GM21723 (cell line): ENCODE data around the gene PRPF40A.
A peak's percentile ranks its signal among the peaks of the same experiment; 100 is the strongest.

Experiments
- ATAC-seq: cut with Tn5 transposase; IDR thresholded peaks from one replicate; pipeline ENCODE4 v1.9.1; 2021; ENCODE audit warnings: mild to moderate bottlenecking, moderate library complexity; ENCODE audit not compliant: unreplicated experiment

Gene PRPF40A

DNA sequence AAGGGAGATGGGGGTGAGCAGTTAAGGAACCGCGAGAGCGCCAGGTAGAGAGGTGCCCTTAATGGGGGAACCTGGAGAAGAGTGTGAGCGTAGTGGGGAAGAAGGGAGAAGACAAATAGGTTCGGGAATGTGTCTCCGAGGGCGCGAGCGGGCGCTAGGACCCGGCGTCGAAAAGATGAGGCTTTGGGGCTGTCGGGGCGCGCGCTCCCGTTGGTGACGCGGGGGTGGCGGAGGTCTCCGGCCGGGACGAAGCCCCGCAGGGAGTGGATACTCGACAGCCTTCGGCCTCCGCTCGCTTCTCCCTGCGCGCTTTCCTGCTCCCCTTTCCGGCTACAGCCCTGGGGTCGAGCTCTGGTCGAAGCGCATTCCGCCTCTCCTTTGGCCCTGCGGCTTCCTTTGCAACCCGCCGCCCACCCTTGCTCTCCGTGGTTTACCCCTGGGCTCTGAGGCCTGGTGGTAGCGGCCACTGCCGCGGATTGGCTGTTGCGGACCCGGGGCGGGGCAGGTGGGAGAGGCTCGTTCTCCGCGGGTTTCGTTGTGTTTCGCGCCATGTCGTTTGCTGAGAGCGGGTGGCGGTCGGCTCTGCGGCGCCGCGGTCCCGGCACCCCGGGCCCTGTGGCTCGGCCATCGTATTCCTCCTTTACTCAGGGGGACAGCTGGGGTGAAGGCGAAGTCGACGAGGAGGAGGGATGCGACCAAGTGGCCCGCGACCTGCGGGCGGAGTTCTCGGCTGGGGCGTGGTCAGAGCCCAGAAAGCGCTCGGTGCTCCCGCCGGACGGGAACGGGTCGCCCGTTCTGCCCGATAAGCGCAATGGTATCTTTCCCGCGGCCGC lies 1.0 kb upstream of the PRPF40A start, which contains the start of gene ARL6IP6:
TSS of gene ARL6IP6 (plus strand) at position 545 of the 833 bp plus-strand sequence. CDS start at position 550, 5 bp downstream.
- ATAC-seq: peak; percentile 76

DNA sequence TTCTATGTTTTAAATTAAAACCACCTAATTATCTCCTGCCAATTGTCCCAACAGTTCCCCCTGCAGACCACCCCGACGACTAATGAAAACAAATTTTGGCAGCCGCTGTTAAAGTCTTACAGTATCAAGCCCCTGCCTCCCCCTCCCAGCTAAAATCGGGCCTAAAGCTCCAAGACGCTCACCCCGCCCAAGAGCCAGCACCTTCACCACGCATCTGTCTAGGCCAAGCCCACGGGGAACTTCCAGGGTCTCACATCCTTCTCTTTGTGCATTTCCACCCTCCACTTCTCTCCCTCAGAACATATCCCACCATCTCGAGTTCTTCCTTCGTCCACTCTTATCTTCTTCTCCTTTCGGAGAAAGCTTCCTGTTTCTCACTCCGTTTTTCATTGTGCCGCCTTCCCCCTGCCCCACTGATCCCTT lies 445 bp downstream of the PRPF40A start:
- peak; percentile 5 for ATAC-seq

GRCh38 chr2:152715854-152716428 lies 1.3 kb downstream of the PRPF40A start:
- ATAC-seq: no peak

- no peak for ATAC-seq
Observed at GRCh38 chr2:152715112-152715511, 2.1 kb downstream of the PRPF40A start.

- no peak for ATAC-seq
Observed at GRCh38 chr2:152710713-152711112, 6.5 kb downstream of the PRPF40A start.

GRCh38 chr2:152708742-152709141 lies 8.5 kb downstream of the PRPF40A start:
- no peak for ATAC-seq

GRCh38 chr2:152706477-152707021 lies 10.7 kb downstream of the PRPF40A start:
- ATAC-seq: no peak

DNA sequence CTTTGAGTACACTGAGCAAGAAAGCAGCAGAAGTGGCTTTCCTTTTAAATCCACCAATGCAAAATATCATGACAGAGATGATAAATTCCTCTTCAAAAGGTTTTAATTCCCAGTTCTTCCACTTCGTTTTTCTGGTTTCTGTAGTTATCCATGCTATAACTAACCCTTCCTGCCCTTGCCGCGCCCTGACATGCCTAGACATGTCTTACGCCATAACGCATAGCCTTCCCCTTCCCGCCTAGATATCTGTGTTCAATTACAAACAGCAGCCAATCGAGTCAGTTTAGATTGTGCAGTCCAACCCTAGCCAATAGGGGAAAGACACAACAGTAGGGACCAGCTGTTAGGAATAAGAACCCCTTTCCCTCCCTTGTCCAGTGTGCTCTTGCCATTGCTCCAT lies 16.1 kb downstream of the PRPF40A start:
- ATAC-seq: no peak

- no peak for ATAC-seq
Observed at GRCh38 chr2:152696476-152696875, 20.8 kb downstream of the PRPF40A start.

- ATAC-seq: no peak
Observed at GRCh38 chr2:152695763-152696162, 21.5 kb downstream of the PRPF40A start.

DNA sequence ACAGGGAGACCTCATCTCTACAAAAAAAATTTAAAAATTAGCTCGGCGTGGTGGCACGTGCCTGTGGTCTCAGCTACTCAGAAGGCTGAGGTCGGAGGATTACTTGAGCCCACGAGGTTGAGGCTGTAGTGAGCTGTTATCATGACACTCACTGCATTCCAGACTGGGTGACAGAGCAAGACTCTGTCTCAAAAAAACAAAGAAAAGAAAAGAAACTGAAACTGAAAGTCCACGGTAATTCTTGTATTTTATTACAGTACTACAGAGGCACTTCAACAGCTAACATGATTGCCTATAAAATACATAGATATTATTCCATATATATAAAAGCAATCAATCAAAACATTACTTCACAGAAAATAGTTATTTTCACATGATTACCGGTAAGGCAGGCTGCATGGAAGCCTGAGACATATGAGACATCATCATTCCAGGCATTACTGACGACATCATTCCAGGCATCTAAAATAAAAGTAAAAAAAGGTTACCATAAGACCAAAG lies 23.1 kb downstream of the PRPF40A start:
- peak; percentile 66 for ATAC-seq

DNA sequence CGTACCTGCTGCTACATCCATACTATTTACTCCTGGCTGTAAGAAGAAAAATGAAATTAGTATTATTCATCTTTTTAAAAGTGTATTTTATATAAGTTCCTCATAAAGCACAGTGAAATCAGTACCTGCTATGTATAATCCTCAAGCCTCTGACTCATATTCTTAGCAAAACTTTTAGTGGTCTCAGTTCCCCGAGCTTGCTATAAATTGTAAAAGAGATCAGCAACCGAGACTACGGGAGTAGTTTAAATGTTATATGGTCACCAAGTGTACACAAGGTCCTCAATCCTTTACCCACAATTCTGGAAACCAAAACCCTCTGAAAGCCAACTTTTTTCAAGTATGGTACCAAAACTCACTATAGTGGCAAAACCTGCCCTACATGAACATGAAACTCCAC lies 24.2 kb downstream of the PRPF40A start:
- peak; percentile 85 for ATAC-seq

GRCh38 chr2:152686321-152686720 lies 30.9 kb downstream of the PRPF40A start:
- no peak for ATAC-seq

- ATAC-seq: no peak
Observed at GRCh38 chr2:152683400-152683799, 33.9 kb downstream of the PRPF40A start.

DNA sequence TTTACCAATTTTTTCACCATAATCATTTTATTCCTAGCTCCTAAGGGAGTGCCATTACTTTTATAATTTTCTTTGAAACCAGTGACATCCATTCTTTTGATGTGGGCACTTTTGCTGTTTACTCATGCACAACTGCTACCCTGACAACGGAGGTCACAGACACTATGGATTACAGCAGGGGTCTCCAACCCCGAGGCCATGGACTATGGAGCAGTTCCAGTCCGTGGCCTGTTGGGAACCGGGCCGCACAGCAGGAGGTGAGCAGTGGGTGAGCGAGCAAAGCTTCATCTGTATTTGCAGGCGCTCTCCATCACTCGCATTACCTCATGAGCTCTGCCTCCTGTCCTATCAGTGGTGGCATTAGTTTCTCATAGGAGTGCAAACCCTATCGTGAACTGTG lies 34.6 kb downstream of the PRPF40A start:
- no peak for ATAC-seq

- ATAC-seq: no peak
Observed at GRCh38 chr2:152678808-152679207, 38.5 kb downstream of the PRPF40A start.

GRCh38 chr2:152676461-152676860 lies 40.8 kb downstream of the PRPF40A start:
- ATAC-seq: no peak

GRCh38 chr2:152674334-152674733 lies 42.9 kb downstream of the PRPF40A start:
- ATAC-seq: no peak

GRCh38 chr2:152664725-152665124 lies 52.5 kb downstream of the PRPF40A start:
- ATAC-seq: no peak

- ATAC-seq: no peak
Observed at GRCh38 chr2:152661076-152661475, 56.2 kb downstream of the PRPF40A start.

DNA sequence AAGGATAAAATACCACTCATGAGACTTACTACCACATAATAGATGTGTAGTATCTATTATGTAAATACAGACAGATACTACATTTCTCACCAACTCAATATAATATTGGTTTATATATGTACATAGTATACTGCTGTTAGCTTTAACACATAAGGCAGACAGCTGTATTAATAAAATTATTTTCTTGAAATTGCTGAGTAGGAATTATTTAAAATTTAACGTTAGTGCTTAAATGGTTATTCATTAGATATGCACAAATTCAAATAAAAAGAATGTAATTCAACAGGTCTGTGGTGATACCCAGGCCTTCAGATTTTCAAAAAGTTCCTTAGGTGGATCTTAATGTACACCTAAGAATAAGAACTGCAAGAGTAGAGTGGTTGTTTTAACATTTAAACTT lies 59.0 kb downstream of the PRPF40A start:
- no peak for ATAC-seq

- ATAC-seq: peak; percentile 59
Observed at GRCh38 chr2:152657043-152657442, 60.2 kb downstream of the PRPF40A start.
